IMR-90 (cell line): Measurements from ENCODE around the gene SMYD2. TPM values are rescaled to one million over a fixed set of nuclear protein-coding genes. Genes with fewer than 3 reads are reported as not detected.

Experiments used
- ATAC-seq: fragments of 200-7000 bp; cut with Tn5 transposase; 2 replicates; pipeline ENCODE4 v1.9.1; 2020; ENCODE audit warnings: low read depth, mild to moderate bottlenecking, moderate library complexity
- BruUV-seq: library from RNA; stranded (reverse); fragments of 400-500 nt; replicated peaks from 2 replicates; lab custom pipeline; 2021; lab: Mats Ljungman, UMichigan
- CTCF ChIA-PET: fragments of 300-600 bp; formaldehyde crosslinking; extraction: SDS; loops from one replicate; lab custom pipeline; 2021; ENCODE audit warnings: antibody characterized with exemption; lab: Yijun Ruan, JAX
- POLR2A ChIA-PET: fragments of 300-600 bp; sonication (Branson Sonifier 250); formaldehyde crosslinking; loops from one replicate; lab custom pipeline; 2022; ENCODE audit warnings: antibody characterized with exemption; ENCODE audit not compliant: unreplicated experiment; lab: Charles Lee
- DNase-seq: peaks from one replicate; pipeline ENCODE4 v3.0.0; 2013
- H2AFZ ChIP-seq: replicated peaks from 2 replicates; pipeline ENCODE3; 2013; ENCODE audit warnings: low read length, mild to moderate bottlenecking; ENCODE audit not compliant: poor library complexity
- H2AK5ac ChIP-seq: 2 replicates; pipeline ENCODE4 v1.6.1; 2013; ENCODE audit warnings: low read depth, low read length, inconsistent platforms
- H2AK9ac ChIP-seq: replicated peaks from 2 replicates; pipeline ENCODE3; 2013; ENCODE audit warnings: mild to moderate bottlenecking, low read depth, low read length, moderate library complexity; ENCODE audit not compliant: poor library complexity
- H2BK120ac ChIP-seq: 2 replicates; pipeline ENCODE4 v1.6.1; 2013; ENCODE audit warnings: low read depth, low read length, inconsistent platforms
- H2BK15ac ChIP-seq: 3 replicates; pipeline ENCODE4 v1.6.1; 2013; ENCODE audit warnings: low read depth, low read length, inconsistent platforms
- H2BK20ac ChIP-seq: 2 replicates; pipeline ENCODE4 v1.6.1; 2013; ENCODE audit warnings: low read depth, mild to moderate bottlenecking, inconsistent platforms, low read length, moderate library complexity
- H2BK5ac ChIP-seq: 2 replicates; pipeline ENCODE4 v1.6.1; 2013; ENCODE audit warnings: mild to moderate bottlenecking, low read depth, low read length, inconsistent platforms; ENCODE audit not compliant: poor library complexity, severe bottlenecking
- H3K14ac ChIP-seq: replicated peaks from 2 replicates; pipeline ENCODE4 v1.6.1; 2013; ENCODE audit warnings: low read depth, low read length, inconsistent platforms
- H3K18ac ChIP-seq: 2 replicates; pipeline ENCODE4 v1.6.1; 2013; ENCODE audit warnings: low read depth, low read length, control low read depth
- H3K23ac ChIP-seq: 2 replicates; pipeline ENCODE4 v1.6.1; 2013; ENCODE audit warnings: low read depth, low read length, inconsistent platforms
- H3K27ac ChIP-seq: 2 replicates; pipeline ENCODE4 v1.5.1; 2013; ENCODE audit warnings: mild to moderate bottlenecking, control low read depth, low read length; ENCODE audit not compliant: insufficient read depth
- H3K27me3 ChIP-seq: 2 replicates; pipeline ENCODE4 v1.6.1; 2013; ENCODE audit warnings: low read length; ENCODE audit not compliant: control insufficient read depth, insufficient read depth
- H3K36me3 ChIP-seq: 2 replicates; pipeline ENCODE4 v1.6.1; 2013; ENCODE audit warnings: low read length, mixed read lengths; ENCODE audit not compliant: control insufficient read depth, insufficient read depth
- H3K4ac ChIP-seq: 2 replicates; pipeline ENCODE4 v1.6.1; 2013; ENCODE audit warnings: low read depth, low read length, inconsistent platforms
- H3K4me1 ChIP-seq: 2 replicates; pipeline ENCODE4 v1.6.1; 2013; ENCODE audit warnings: low read length, mixed read lengths; ENCODE audit not compliant: control insufficient read depth, insufficient read depth
- H3K4me2 ChIP-seq: 2 replicates; pipeline ENCODE4 v1.6.1; 2013; ENCODE audit warnings: low read depth, mild to moderate bottlenecking, control low read depth, low read length, moderate library complexity
- H3K4me3 ChIP-seq: 2 replicates; pipeline ENCODE4 v1.5.1; 2013; ENCODE audit warnings: low read depth, mild to moderate bottlenecking, control low read depth, low read length, moderate library complexity; ENCODE audit not compliant: insufficient read depth
- H3K56ac ChIP-seq: 2 replicates; pipeline ENCODE4 v1.6.1; 2013; ENCODE audit warnings: low read length, inconsistent platforms; ENCODE audit not compliant: insufficient read depth; ENCODE audit errors: extremely low read depth
- H3K79me1 ChIP-seq, 2 experiments: 2 replicates each; pipeline ENCODE4 v1.6.1; 2013; ENCODE audit warnings: low read length in 2 of 2, inconsistent platforms in 1 of 2, low read depth in 1 of 2
- H3K9ac ChIP-seq: 2 replicates; pipeline ENCODE4 v1.6.1; 2013; ENCODE audit warnings: low read depth, low read length, control low read depth
- H3K9me1 ChIP-seq: 2 replicates; pipeline ENCODE4 v1.6.1; 2013; ENCODE audit warnings: low read length, inconsistent platforms; ENCODE audit not compliant: insufficient read depth
- H3K9me3 ChIP-seq: 2 replicates; pipeline ENCODE4 v1.6.1; 2013; ENCODE audit warnings: low read length; ENCODE audit not compliant: control insufficient read depth, insufficient read depth
- H4K20me1 ChIP-seq: 2 replicates; pipeline ENCODE4 v1.6.1; 2013; ENCODE audit warnings: low read length, inconsistent platforms; ENCODE audit not compliant: insufficient read depth
- H4K5ac ChIP-seq: 2 replicates; pipeline ENCODE4 v1.6.1; 2013; ENCODE audit warnings: mild to moderate bottlenecking, low read depth, low read length, control low read depth
- H4K8ac ChIP-seq, 2 experiments: 2 replicates each; pipeline ENCODE4 v1.6.1; 2013; ENCODE audit warnings: low read depth in 2 of 2, low read length in 2 of 2, control low read depth in 1 of 2, inconsistent platforms in 1 of 2
- H4K91ac ChIP-seq: 2 replicates; pipeline ENCODE4 v1.6.1; 2013; ENCODE audit warnings: low read depth, low read length, inconsistent platforms; ENCODE audit not compliant: insufficient read depth
- BHLHE40 ChIP-seq: fragments of 150-350 bp; IDR thresholded peaks from 2 replicates; pipeline ENCODE4 v1.6.1; 2016; ENCODE audit warnings: mild to moderate bottlenecking, low read depth, low read length
- CEBPB ChIP-seq: IDR thresholded peaks from 2 replicates; pipeline ENCODE4 v1.6.1; 2012; ENCODE audit warnings: low read depth, low read length, improper control_type of control experiment
- CHD1 ChIP-seq: IDR thresholded peaks from 2 replicates; pipeline ENCODE4 v1.6.1; 2012; ENCODE audit warnings: low read depth, low read length, improper control_type of control experiment
- ELK1 ChIP-seq: fragments of 150-350 bp; IDR thresholded peaks from 2 replicates; pipeline ENCODE4 v1.6.1; 2016; ENCODE audit warnings: low read depth, mild to moderate bottlenecking, low read length, moderate library complexity, borderline replicate concordance
- MAFK ChIP-seq: IDR thresholded peaks from 2 replicates; pipeline ENCODE4 v1.6.1; 2012; ENCODE audit warnings: low read depth, low read length, improper control_type of control experiment
- MXI1 ChIP-seq: IDR thresholded peaks from 2 replicates; pipeline ENCODE4 v1.6.1; 2012; ENCODE audit warnings: low read depth, mild to moderate bottlenecking, low read length, moderate library complexity, borderline replicate concordance
- NFE2L2 ChIP-seq: fragments of 150-350 bp; IDR thresholded peaks from 2 replicates; pipeline ENCODE4 v1.6.1; 2016; ENCODE audit warnings: low read depth, mild to moderate bottlenecking, low read length
- POLR2A ChIP-seq: IDR thresholded peaks from 2 replicates; pipeline ENCODE4 v1.6.1; 2012; ENCODE audit warnings: mild to moderate bottlenecking, low read depth, low read length
- RAD21 ChIP-seq: IDR thresholded peaks from 2 replicates; pipeline ENCODE4 v1.6.1; 2012; ENCODE audit warnings: low read length, improper control_type of control experiment
- RCOR1 ChIP-seq: IDR thresholded peaks from 2 replicates; pipeline ENCODE4 v1.6.1; 2012; ENCODE audit warnings: mild to moderate bottlenecking, low read length, improper control_type of control experiment; ENCODE audit not compliant: insufficient replicate concordance
- RFX5 ChIP-seq: IDR thresholded peaks from 2 replicates; pipeline ENCODE4 v1.8.0; 2012; ENCODE audit warnings: low read depth, mild to moderate bottlenecking, low read length, moderate library complexity
- SMC3 ChIP-seq: fragments of 150-350 bp; IDR thresholded peaks from 2 replicates; pipeline ENCODE4 v1.6.1; 2016; ENCODE audit warnings: low read depth, mild to moderate bottlenecking, antibody characterized with exemption, low read length, moderate library complexity
- USF2 ChIP-seq: fragments of 150-350 bp; IDR thresholded peaks from 2 replicates; pipeline ENCODE4 v1.6.1; 2017; ENCODE audit warnings: mild to moderate bottlenecking, antibody characterized with exemption, low read length, low read depth
- WGBS, 2 experiments: methylation state at CpG; one replicate each; pipeline versions ENCODE4 v1.1.5 to v1.1.7; 2013; ENCODE audit warnings: missing lambda C conversion rate in 2 of 2; ENCODE audit not compliant: insufficient read length in 1 of 2; ENCODE audit errors: extremely low coverage in 2 of 2; 5-methylcytosine and 5-hydroxymethylcytosine counted together
- dilution Hi-C: fragments of 300-500 bp; cut with HindIII; formaldehyde crosslinking; loops from one replicate; pipeline ENCODE4 v1.14.3; 2018; ENCODE audit warnings: low sequenced_read_pairs; ENCODE audit not compliant: unreplicated experiment
- in situ Hi-C: fragments of 300-500 bp; cut with MboI; formaldehyde crosslinking; loops from 3 replicates; pipeline ENCODE4 v1.14.3; 2019; ENCODE audit warnings: low sequenced_read_pairs, inconsistent platforms, mixed read lengths
- intact Hi-C: fragments of 100-400 bp; cut with micrococcal nuclease; formaldehyde crosslinking; loops from 2 replicates; pipeline ENCODE4 v1.10.0; 2022
- polyA plus RNA-seq, 3 experiments: library from polyadenylated mRNA; depleted of rRNA; stranded (reverse); fragments of >200 nt; gene quantifications; 2 replicates each; pipeline ENCODE4 v1.2.3, GENCODE V29; 2012; ENCODE audit warnings: low replicate concordance in 1 of 3
- total RNA-seq: library from RNA; depleted of rRNA; stranded (reverse); fragments of >200 nt; gene quantifications from 2 replicates; pipeline ENCODE4 v1.2.3, GENCODE V29; 2012

SMYD2 gene
- total and polyA plus RNA-seq, 2 of the 4 experiments (the other 2 are of a cell fraction): 32.7 to 61.7 TPM

- ChIA-PET POLR2A (interaction anchor here (1.0 kb wide), 1 partner anchor 16 kb away, joined by 5 read pairs; no protein-coding TSS in a partner anchor), CTCF (interaction anchor here (0.9 to 1.0 kb wide), 3 partner anchors 12 to 66 kb away, joined by 3 to 5 read pairs (median 3); no protein-coding TSS in a partner anchor)
- peak overlapping the region; percentile 90 for H3K4me2 ChIP-seq
- ATAC-seq (peak; percentile 14), DNase-seq (peak; percentile 37)
- H3K9ac ChIP-seq: peak overlapping the region; percentile 82
- H3K14ac ChIP-seq: peak overlapping the region; percentile 57
- no peaks in the 10 kb centered on the region for H3K9me1 ChIP-seq
- peak overlapping the region; percentile 97 for H2AFZ ChIP-seq
- peak overlapping the region; percentile 63 for H3K18ac ChIP-seq
- H3K9me3 ChIP-seq: no peaks in the 10 kb centered on the region
- in situ Hi-C loops (no loop called here), intact Hi-C loops (no loop called here), dilution Hi-C loops (no loop called here)
- peak overlapping the region; percentile 79 for H3K23ac ChIP-seq
- peak overlapping the region; percentile 42 for H2AK5ac ChIP-seq
- H3K79me1 ChIP-seq: peaks cover 12 to 22% of the 10 kb centered on the region in 2 experiments; a peak in 3 of 4 replicates
- peak overlapping the region; percentile 85 for H3K4ac ChIP-seq
- H2BK15ac ChIP-seq: peak overlapping the region; percentile 42; the same call in 1 of the 3 replicates
- TF ChIP-seq CHD1: no peak
- TF ChIP-seq ELK1: no peak
- no peak for TF ChIP-seq NFE2L2
- no peak for TF ChIP-seq RAD21
- TF ChIP-seq MAFK: no peak
- no peak for TF ChIP-seq RCOR1
- no peak for TF ChIP-seq MXI1
- TF ChIP-seq RFX5: no peak
- TF ChIP-seq CEBPB: no peak
- no peak for TF ChIP-seq BHLHE40
- TF ChIP-seq SMC3: no peak
- no peak for TF ChIP-seq USF2
- TF ChIP-seq POLR2A: no peak
- WGBS, 2 experiments: 3% methylated on average over 12 of the region's 42 CpGs; no CpG with 5 or more reads in 1 of the 2 experiments
- peak overlapping the region; percentile 27; the same call in 1 of the 2 replicates for H2BK20ac ChIP-seq
- peaks cover 3% of the 10 kb centered on the region; the same call in 1 of the 2 replicates for H3K4me1 ChIP-seq
- no peaks in the 10 kb centered on the region for H4K20me1 ChIP-seq
- H3K36me3 ChIP-seq: no peaks in the 10 kb centered on the region
- H2BK5ac ChIP-seq: peak overlapping the region; percentile 87
- peak overlapping the region; percentile 53; the same call in 1 of the 2 replicates for H3K56ac ChIP-seq
- no TSS peak for BruUV-seq
- no peaks in the 10 kb centered on the region for H3K27me3 ChIP-seq
- peak overlapping the region; percentile 92 for H3K4me3 ChIP-seq
- H4K5ac ChIP-seq: peak overlapping the region; percentile 85
- H2AK9ac ChIP-seq: peak overlapping the region; percentile 87
- H4K8ac ChIP-seq: peak overlapping the region; percentile 36 to 84
- H3K27ac ChIP-seq: peak overlapping the region; percentile 60
- H4K91ac ChIP-seq: peak overlapping the region; percentile 77
- H2BK120ac ChIP-seq: peak overlapping the region; percentile 67; the same call in 1 of the 2 replicates
Observed at GRCh38 chr1:214280386-214281020, 456 bp upstream of the SMYD2 start.
